HepG2 (cell line): ENCODE data around the gene MYO3B. TPM values are rescaled to one million over a fixed set of nuclear protein-coding genes. Genes with fewer than 3 reads are reported as not detected.

Source experiments
- ATAC-seq: fragments of 200-7000 bp; cut with Tn5 transposase; 3 replicates; pipeline ENCODE4 v1.9.1; 2020; ENCODE audit warnings: mild to moderate bottlenecking, moderate library complexity
- BruUV-seq: library from RNA; stranded (reverse); fragments of 400-500 nt; replicated peaks from 2 replicates; lab custom pipeline; 2021; lab: Mats Ljungman, UMichigan
- CTCF ChIA-PET: fragments of 300-600 bp; formaldehyde crosslinking; extraction: SDS; loops from one replicate; lab custom pipeline; 2021; ENCODE audit warnings: low total read pairs, inconsistent platforms, low intra/inter-chr PET ratio; lab: Yijun Ruan, JAX
- POLR2A ChIA-PET: fragments of 350-600 bp; sonication (Branson Sonifier 250); formaldehyde crosslinking; loops from one replicate; lab custom pipeline; 2020; ENCODE audit warnings: antibody characterized with exemption, inconsistent platforms; lab: Yijun Ruan, JAX
- DNase-seq: peaks from one replicate; pipeline ENCODE4 v3.0.0-alpha.2; 2015; ENCODE audit warnings: low spot score
- FAIRE-seq: peaks from 3 replicates; lab custom pipeline; 2011; peaks lifted over from hg19 to GRCh38; lab: Jason Lieb, UNC
- H2AFZ ChIP-seq: one replicate; pipeline ENCODE4 v1.6.1; 2011; ENCODE audit warnings: low read length, inconsistent platforms
- H3K27ac ChIP-seq: fragments of 300-600 bp; 3 replicates; pipeline ENCODE4 v1.8.0; 2011; ENCODE audit warnings: mixed run types, mild to moderate bottlenecking, mixed read lengths, low read length, inconsistent platforms; ENCODE audit not compliant: insufficient read depth; ENCODE audit errors: extremely low read length
- H3K27me3 ChIP-seq, 2 experiments: fragments of 200-600 bp in 1 of 2; 2 replicates in 1 of 2; 3 replicates in 1 of 2; pipeline versions ENCODE4 v1.6.0 to v1.8.0; 2011; ENCODE audit warnings: low read length in 2 of 2, mild to moderate bottlenecking in 2 of 2, moderate library complexity in 2 of 2, inconsistent platforms in 1 of 2; ENCODE audit not compliant: insufficient read depth in 2 of 2, control insufficient read depth in 1 of 2
- H3K36me3 ChIP-seq, 2 experiments: fragments of 200-600 bp in 1 of 2; replicated peaks in 1 of 2; 2 replicates in 1 of 2; 3 replicates in 1 of 2; pipeline versions ENCODE4 v1.5.1 to v1.8.0; 2011; ENCODE audit warnings: low read length in 2 of 2, inconsistent platforms in 1 of 2; ENCODE audit not compliant: insufficient read depth in 2 of 2, control insufficient read depth in 1 of 2
- H3K4me1 ChIP-seq: 2 replicates; pipeline ENCODE4 v1.5.1; 2012; ENCODE audit warnings: low read length, inconsistent platforms; ENCODE audit not compliant: insufficient read depth
- H3K4me2 ChIP-seq: 2 replicates; pipeline ENCODE4 v1.6.0; 2011; ENCODE audit warnings: low read depth, low read length, inconsistent platforms
- H3K4me3 ChIP-seq, 3 experiments: fragments of 200-600 bp in 1 of 3; sonication (generic), shearing (Covaris generic) in 1 of 3; replicated peaks in 1 of 3; 2 replicates each; pipeline ENCODE4 v1.5.1; 2011 to 2016; ENCODE audit warnings: low read length in 3 of 3, inconsistent platforms in 2 of 3, low read depth in 2 of 3, mild to moderate bottlenecking in 2 of 3, control low read depth in 1 of 3, mixed read lengths in 1 of 3; ENCODE audit not compliant: insufficient read depth in 1 of 3
- H3K79me2 ChIP-seq: one replicate; pipeline ENCODE4 v1.6.1; 2011; ENCODE audit warnings: low read length, inconsistent platforms; ENCODE audit not compliant: insufficient read depth
- H3K9ac ChIP-seq: 2 replicates; pipeline ENCODE4 v1.6.0; 2011; ENCODE audit warnings: mild to moderate bottlenecking, low read depth, low read length, inconsistent platforms; ENCODE audit not compliant: insufficient read depth
- H3K9me3 ChIP-seq: 2 replicates; pipeline ENCODE4 v1.5.1; 2012; ENCODE audit warnings: mild to moderate bottlenecking, low read length
- H4K20me1 ChIP-seq: 2 replicates; pipeline ENCODE4 v1.6.0; 2011; ENCODE audit warnings: inconsistent platforms, mild to moderate bottlenecking, low read length, moderate library complexity; ENCODE audit not compliant: insufficient read depth
- AGO1 ChIP-seq: fragments of 200-400 bp; formaldehyde crosslinking; IDR thresholded peaks from 2 replicates; pipeline ENCODE4 v1.6.1; 2017; ENCODE audit warnings: mild to moderate bottlenecking, low read depth, low read length, moderate library complexity; ENCODE audit not compliant: poor library complexity, severe bottlenecking
- POLR2AphosphoS5 ChIP-seq: IDR thresholded peaks from 2 replicates; pipeline ENCODE4 v1.6.1; 2012; ENCODE audit warnings: low read depth, low read length
- ZNF138 ChIP-seq: sonication (generic); formaldehyde crosslinking; IDR thresholded peaks from 2 replicates; pipeline ENCODE4 v1.5.0; 2020; ENCODE audit warnings: mild to moderate bottlenecking, low read depth, missing genetic modification reagents
- ZNF468 ChIP-seq: sonication (generic); formaldehyde crosslinking; IDR thresholded peaks from 2 replicates; pipeline ENCODE4 v1.8.0; 2022; ENCODE audit warnings: mild to moderate bottlenecking, moderate library complexity, missing genetic modification reagents
- WGBS: methylation state at CpG from one replicate; pipeline ENCODE4 v1.1.6; 2017; ENCODE audit warnings: low lambda C conversion rate; 5-methylcytosine and 5-hydroxymethylcytosine counted together
- in situ Hi-C: cut with HindIII; loops from 2 replicates; pipeline ENCODE4 v1.10.0; 2017; ENCODE audit warnings: low pct_unique_long_range_greater_than_20kb; ENCODE audit not compliant: extremely low pct_ligation_motif_present
- intact Hi-C: fragments of 100-400 bp; cut with micrococcal nuclease; formaldehyde crosslinking; loops from one replicate; pipeline ENCODE4 v1.10.0; 2022; ENCODE audit not compliant: unreplicated experiment
- polyA plus RNA-seq, 8 experiments: library from polyadenylated mRNA; depleted of rRNA in 3 of 8; stranded (reverse) in 7 of 8; unstranded in 1 of 8; fragments of >200 nt; fragmentation: Illumina TruSeq in 4 of 8; extraction: Trizol in 4 of 8; gene quantifications; 2 replicates each; pipeline versions ENCODE4 v1.2.1 to v1.2.3, GENCODE V29; 2011 to 2016; ENCODE audit warnings: low read depth in 4 of 8, missing spikeins in 1 of 8, mixed read lengths in 1 of 8; ENCODE audit not compliant: insufficient read depth in 1 of 8
- total RNA-seq, 5 experiments: library from RNA; depleted of rRNA; stranded (reverse); fragments of >200 nt; fragmentation: Illumina TruSeq; extraction: Trizol; gene quantifications; 2 replicates each; pipeline ENCODE4 v1.2.3, GENCODE V29; 2016; ENCODE audit warnings: low read depth in 1 of 5
- TF ChIP-seq, protein P1 (sequence below): sonication (generic); formaldehyde crosslinking; IDR thresholded peaks from 2 replicates; pipeline ENCODE4 v1.5.1; 2020; ENCODE audit warnings: mild to moderate bottlenecking, missing genetic modification reagents
- TF ChIP-seq, protein P2 (sequence below): sonication (generic); formaldehyde crosslinking; IDR thresholded peaks from 2 replicates; pipeline ENCODE4 v1.5.0; 2020; ENCODE audit warnings: mild to moderate bottlenecking, missing genetic modification reagents
- TF ChIP-seq, protein P3 (sequence below): sonication (generic); formaldehyde crosslinking; IDR thresholded peaks from 2 replicates; pipeline ENCODE4 v1.4.0; 2020; ENCODE audit warnings: missing genetic modification reagents

MYO3B gene
- total and polyA plus RNA-seq, 2 of the 13 experiments (the other 11 are each of a cell fraction or from before 2014, with no cell fraction given) = 0.01 TPM; not detected in 1

DNA sequence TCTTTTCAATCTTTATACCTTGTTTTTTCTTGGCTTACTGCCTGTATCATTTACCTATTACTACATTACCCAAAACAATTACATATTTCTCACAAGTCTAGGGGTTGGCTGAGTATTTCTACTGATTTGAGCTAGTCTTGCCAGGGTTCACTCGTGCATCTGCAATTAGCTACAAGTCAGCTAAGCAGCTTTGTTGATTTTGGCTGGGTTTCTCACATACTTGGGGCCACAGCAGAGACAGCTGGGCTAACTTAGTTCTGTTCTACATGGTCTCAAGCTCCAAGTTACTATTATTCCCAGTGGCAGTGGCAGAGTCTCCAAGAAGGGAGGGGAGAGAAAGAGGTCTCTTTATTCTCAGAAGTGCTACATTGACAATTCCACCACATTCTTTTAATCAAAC is 482.5 kb downstream of the MYO3B start:
- TF ChIP-seq AGO1 (no peak), POLR2AphosphoS5 (no peak), ZNF138 (CRISPR knock-in tag) (no peak), ZNF468 (CRISPR knock-in tag) (no peak)
- TF ChIP-seq, protein P1, sequence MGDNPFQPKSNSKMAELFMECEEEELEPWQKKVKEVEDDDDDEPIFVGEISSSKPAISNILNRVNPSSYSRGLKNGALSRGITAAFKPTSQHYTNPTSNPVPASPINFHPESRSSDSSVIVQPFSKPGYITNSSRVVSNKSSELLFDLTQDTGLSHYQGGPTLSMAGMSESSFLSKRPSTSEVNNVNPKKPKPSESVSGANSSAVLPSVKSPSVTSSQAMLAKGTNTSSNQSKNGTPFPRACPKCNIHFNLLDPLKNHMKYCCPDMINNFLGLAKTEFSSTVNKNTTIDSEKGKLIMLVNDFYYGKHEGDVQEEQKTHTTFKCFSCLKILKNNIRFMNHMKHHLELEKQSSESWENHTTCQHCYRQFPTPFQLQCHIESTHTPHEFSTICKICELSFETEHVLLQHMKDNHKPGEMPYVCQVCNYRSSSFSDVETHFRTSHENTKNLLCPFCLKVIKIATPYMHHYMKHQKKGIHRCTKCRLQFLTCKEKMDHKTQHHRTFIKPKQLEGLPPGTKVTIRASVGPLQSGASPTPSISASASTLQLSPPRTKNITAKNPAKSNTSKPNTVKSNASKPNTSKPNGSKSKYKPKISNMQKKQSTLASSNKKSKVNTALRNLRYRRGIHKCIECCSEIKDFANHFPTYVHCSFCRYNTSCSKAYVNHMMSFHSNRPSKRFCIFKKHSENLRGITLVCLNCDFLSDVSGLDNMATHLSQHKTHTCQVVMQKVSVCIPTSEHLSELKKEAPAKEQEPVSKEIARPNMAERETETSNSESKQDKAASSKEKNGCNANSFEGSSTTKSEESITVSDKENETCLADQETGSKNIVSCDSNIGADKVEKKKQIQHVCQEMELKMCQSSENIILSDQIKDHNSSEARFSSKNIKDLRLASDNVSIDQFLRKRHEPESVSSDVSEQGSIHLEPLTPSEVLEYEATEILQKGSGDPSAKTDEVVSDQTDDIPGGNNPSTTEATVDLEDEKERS (CRISPR knock-in tag) = no peak
- TF ChIP-seq, protein P2, sequence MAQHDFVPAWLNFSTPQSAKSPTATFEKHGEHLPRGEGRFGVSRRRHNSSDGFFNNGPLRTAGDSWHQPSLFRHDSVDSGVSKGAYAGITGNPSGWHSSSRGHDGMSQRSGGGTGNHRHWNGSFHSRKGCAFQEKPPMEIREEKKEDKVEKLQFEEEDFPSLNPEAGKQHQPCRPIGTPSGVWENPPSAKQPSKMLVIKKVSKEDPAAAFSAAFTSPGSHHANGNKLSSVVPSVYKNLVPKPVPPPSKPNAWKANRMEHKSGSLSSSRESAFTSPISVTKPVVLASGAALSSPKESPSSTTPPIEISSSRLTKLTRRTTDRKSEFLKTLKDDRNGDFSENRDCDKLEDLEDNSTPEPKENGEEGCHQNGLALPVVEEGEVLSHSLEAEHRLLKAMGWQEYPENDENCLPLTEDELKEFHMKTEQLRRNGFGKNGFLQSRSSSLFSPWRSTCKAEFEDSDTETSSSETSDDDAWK (CRISPR knock-in tag) = no peak
- TF ChIP-seq, protein P3, sequence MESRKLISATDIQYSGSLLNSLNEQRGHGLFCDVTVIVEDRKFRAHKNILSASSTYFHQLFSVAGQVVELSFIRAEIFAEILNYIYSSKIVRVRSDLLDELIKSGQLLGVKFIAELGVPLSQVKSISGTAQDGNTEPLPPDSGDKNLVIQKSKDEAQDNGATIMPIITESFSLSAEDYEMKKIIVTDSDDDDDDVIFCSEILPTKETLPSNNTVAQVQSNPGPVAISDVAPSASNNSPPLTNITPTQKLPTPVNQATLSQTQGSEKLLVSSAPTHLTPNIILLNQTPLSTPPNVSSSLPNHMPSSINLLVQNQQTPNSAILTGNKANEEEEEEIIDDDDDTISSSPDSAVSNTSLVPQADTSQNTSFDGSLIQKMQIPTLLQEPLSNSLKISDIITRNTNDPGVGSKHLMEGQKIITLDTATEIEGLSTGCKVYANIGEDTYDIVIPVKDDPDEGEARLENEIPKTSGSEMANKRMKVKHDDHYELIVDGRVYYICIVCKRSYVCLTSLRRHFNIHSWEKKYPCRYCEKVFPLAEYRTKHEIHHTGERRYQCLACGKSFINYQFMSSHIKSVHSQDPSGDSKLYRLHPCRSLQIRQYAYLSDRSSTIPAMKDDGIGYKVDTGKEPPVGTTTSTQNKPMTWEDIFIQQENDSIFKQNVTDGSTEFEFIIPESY (CRISPR knock-in tag) = no peak
- Histone ChIP-seq H2AFZ (no peak overlapping the region), H3K4me1 (peaks cover 6% of the 10 kb centered on the region; the same call in 1 of the 2 replicates), H3K4me3 (no peak overlapping the region), H3K27me3 (no peaks in the 10 kb centered on the region), H3K27ac (no peak overlapping the region), H4K20me1 (no peaks in the 10 kb centered on the region), H3K9ac (no peak overlapping the region), H3K79me2 (no peaks in the 10 kb centered on the region), H3K36me3 (no peaks in the 10 kb centered on the region), H3K4me2 (no peak overlapping the region), H3K9me3 (no peaks in the 10 kb centered on the region)
- BruUV-seq = no TSS peak
- ChIA-PET CTCF (no interaction called here), POLR2A (no interaction called here)
- DNase-seq (no peak), ATAC-seq (no peak), FAIRE-seq (no peak)
- in situ Hi-C loops (no loop called here), intact Hi-C loops (no loop called here)
- WGBS = 25% methylated on average over 1 of the region's 1 CpG
